ENCODE data around the gene NEGR1.

Gene NEGR1

DNA sequence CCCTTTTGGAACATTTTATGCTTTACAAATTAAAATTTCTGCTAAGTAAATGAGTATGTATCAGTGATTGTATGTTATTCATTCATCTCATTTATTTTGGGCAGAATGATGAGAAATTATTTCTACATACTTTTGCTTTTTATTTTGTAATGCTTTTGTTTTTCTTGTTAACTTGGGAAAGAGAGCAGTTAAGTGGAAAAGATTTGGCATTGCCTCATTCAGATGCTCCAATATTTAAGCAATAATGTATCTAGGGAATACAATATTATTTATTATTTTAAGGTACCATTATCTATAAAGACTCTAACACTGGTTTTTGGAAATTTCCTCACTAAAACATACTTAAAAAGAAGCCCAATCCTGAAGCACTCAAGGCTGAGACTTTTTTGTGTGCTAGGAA lies 431.8 kb downstream of the NEGR1 start:
- Mint-ChIP-seq H3K4me1 (ENCODE audit: low read depth) (no peaks in the 10 kb centered on the region), H3K4me3 (no peak overlapping the region), H3K9me3 (no peaks in the 10 kb centered on the region), H3K27ac (no peak overlapping the region), H3K27me3 (ENCODE audit: low read depth) (no peaks in the 10 kb centered on the region), H3K36me3 (ENCODE audit: low read depth) (no peaks in the 10 kb centered on the region)
- DNase-seq (ENCODE audit: low spot score) = no peak

DNA sequence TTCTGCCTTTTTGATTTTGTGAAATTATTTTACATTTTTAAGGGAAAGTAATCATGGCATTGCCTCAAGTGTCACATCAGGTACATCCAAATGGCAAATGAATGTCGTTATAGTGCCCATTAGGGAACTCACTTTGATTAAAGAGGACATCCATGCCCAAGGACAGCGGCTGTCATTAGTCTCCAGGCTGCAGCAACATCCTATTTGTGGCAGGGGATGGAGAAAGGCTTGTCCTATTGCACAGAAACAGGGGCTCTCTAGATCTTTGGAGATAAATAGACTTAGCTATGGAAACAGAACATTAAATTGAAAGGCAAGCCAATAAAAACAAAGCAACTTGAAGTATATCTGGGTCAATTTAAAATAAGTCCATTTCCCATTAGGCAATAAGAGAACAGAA lies 439.3 kb downstream of the NEGR1 start:
- no peak overlapping the region for H3K27ac Mint-ChIP-seq
- H3K4me1 Mint-ChIP-seq (ENCODE audit: low read depth) = no peaks in the 10 kb centered on the region
- DNase-seq (ENCODE audit: low spot score) = no peak
- no peaks in the 10 kb centered on the region for H3K36me3 Mint-ChIP-seq (ENCODE audit: low read depth)
- H3K27me3 Mint-ChIP-seq (ENCODE audit: low read depth) = no peaks in the 10 kb centered on the region
- H3K9me3 Mint-ChIP-seq = no peaks in the 10 kb centered on the region
- H3K4me3 Mint-ChIP-seq = no peak overlapping the region

DNA sequence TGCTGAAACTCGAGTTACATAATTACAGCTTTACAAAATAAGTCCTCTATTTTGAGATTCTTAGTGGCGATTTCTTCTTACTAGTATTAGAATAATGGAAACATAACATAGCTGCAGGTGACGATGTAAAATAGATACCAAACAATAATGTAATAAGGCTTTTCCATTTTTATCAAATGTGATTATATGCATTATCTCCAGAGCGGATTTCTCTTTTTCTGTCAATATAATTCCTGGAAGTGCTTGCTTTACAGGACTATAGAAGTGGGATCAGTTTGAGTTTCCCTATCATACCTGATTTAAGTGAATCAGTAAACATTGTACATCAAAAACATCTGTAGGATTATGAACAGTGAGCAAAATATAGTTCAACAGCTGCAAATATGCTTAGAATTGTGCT lies 442.5 kb downstream of the NEGR1 start:
- DNase-seq (ENCODE audit: low spot score) = no peak
- Mint-ChIP-seq H3K4me1 (ENCODE audit: low read depth) (no peaks in the 10 kb centered on the region), H3K4me3 (no peak overlapping the region), H3K9me3 (no peaks in the 10 kb centered on the region), H3K27me3 (ENCODE audit: low read depth) (no peaks in the 10 kb centered on the region), H3K36me3 (ENCODE audit: low read depth) (no peaks in the 10 kb centered on the region), H3K27ac (no peak overlapping the region)

DNA sequence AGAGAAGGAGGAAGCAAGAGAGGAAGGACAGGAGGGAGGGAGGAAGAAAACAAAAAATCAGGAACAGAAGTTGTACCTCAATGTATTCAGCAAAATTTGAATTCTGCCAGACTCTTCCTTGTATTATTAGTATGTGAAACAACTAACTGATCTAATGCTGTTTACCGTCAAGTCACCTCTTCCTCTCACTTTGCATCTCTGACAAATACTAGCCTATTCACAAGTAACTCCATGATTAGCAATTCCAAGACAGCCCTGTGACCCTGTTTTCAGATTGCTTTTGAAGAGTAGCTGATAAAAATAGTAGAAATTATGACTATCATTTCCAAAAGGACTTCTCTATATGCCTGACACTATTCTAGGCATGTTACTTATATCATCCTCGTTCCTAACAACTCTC lies 445.4 kb downstream of the NEGR1 start:
- Mint-ChIP-seq H3K4me3 (no peak overlapping the region), H3K4me1 (ENCODE audit: low read depth) (no peaks in the 10 kb centered on the region), H3K9me3 (no peaks in the 10 kb centered on the region), H3K36me3 (ENCODE audit: low read depth) (no peaks in the 10 kb centered on the region), H3K27me3 (ENCODE audit: low read depth) (no peaks in the 10 kb centered on the region), H3K27ac (no peak overlapping the region)
- no peak for DNase-seq (ENCODE audit: low spot score)

DNA sequence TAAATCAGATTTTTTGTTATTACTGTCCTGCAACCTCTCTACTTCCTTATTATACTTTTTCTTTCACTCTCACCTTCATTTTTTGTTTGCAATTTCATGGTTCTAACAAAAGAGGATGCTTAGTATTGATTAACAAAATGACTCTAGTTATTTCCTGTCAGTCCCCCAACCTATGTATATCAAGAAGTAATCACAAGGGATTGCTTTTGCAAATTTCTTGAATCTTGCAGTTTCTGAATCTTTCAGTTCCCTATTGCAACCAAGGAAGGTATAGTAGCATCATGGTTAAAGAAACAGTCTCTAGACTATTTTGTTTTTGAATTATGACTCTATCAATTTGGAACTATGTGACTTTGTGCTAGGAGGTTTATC lies 446.9 kb downstream of the NEGR1 start:
- no peak for DNase-seq (ENCODE audit: low spot score)

DNA sequence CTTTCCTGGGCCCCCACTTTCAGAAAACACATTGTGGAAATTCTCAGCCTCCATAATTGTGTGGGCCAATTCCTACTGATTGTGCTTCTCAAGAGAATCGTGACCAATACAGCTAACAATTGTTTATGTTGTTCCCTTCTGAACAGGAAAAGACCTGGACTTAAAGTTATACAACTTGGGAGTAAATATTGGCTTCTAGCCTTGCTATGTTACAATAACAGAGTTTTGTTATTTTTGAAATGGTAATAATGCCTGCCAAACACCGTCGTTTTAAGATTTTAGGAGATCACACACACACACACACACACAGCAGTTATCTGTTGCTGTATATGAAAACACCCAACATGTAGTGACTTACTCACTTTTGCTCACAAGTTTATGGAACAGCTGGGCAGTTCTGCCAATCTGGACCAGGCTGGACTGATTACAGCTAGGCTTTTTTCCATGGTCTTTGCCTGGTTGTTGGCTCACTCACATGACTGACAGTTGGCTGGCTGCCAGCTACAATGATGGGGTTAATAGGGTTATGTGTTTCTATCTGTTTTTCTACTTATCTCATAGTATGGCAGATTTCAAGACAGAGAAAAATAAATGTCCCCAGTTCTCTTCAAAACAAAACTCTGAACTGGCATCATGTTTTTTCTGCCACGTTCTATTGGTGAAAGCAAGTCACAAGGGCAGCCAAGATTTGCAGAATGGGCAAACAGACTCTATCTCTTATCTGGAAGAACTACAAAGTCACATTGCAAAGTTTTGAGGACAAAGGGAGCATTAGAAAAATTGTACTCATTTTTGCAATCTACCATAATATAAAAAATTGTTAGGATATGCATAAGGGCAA lies 447.5 kb downstream of the NEGR1 start:
- no peak overlapping the region for H3K4me3 Mint-ChIP-seq
- H3K9me3 Mint-ChIP-seq = no peaks in the 10 kb centered on the region
- no peaks in the 10 kb centered on the region for H3K36me3 Mint-ChIP-seq (ENCODE audit: low read depth)
- no peak for DNase-seq (ENCODE audit: low spot score)
- H3K27me3 Mint-ChIP-seq (ENCODE audit: low read depth) = no peaks in the 10 kb centered on the region
- no peak overlapping the region for H3K27ac Mint-ChIP-seq
- no peaks in the 10 kb centered on the region for H3K4me1 Mint-ChIP-seq (ENCODE audit: low read depth)

More for the DNA sequence above, 446.9 kb downstream of the NEGR1 start:
- Mint-ChIP-seq H3K27me3 (ENCODE audit: low read depth) (no peaks in the 10 kb centered on the region), H3K9me3 (no peaks in the 10 kb centered on the region), H3K4me1 (ENCODE audit: low read depth) (no peaks in the 10 kb centered on the region), H3K27ac (no peak overlapping the region), H3K4me3 (no peak overlapping the region), H3K36me3 (ENCODE audit: low read depth) (no peaks in the 10 kb centered on the region)

DNA sequence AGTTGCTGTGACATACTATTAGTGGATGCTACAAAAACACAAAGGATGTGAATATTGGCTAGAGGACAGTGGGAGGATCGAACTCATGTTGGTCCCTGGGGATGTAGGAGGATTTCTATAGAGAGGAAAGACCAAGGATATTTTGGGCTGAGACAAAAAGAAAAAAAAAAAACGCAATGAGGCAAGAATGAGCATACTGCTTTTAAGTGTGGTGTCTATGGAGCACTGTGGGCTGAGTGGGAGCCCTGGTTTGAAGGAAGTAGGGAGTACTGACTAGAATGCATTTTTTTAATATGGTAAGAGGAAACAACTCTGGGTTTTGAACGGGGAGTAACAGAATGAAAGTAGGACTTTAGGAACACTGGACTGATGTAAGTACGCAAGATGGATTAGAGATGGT lies 450.7 kb downstream of the NEGR1 start:
- no peaks in the 10 kb centered on the region for H3K9me3 Mint-ChIP-seq
- no peak for DNase-seq (ENCODE audit: low spot score)
- H3K27ac Mint-ChIP-seq = no peak overlapping the region
- no peaks in the 10 kb centered on the region for H3K27me3 Mint-ChIP-seq (ENCODE audit: low read depth)
- no peaks in the 10 kb centered on the region for H3K4me1 Mint-ChIP-seq (ENCODE audit: low read depth)
- H3K36me3 Mint-ChIP-seq (ENCODE audit: low read depth) = no peaks in the 10 kb centered on the region
- H3K4me3 Mint-ChIP-seq = no peak overlapping the region

DNA sequence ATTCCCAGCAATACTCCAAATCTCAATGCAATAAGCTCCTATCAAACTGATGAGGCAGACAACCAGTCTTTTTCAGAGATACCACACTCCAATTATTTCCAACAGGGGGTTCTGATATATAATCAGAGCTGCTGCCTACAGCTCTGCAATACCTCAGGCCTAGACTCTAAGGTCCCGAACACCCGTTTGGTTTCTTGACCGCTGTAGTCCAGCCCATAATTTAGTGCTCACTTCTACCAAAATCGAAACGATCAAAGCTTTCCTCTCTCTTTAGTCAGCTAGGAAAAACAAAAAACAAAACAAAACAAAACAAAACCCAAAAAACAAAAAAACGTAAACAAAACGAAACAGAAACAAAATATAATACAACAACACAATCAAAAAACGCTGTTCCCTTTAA lies 453.0 kb downstream of the NEGR1 start:
- H3K36me3 Mint-ChIP-seq (ENCODE audit: low read depth) = no peaks in the 10 kb centered on the region
- H3K27ac Mint-ChIP-seq = no peak overlapping the region
- H3K9me3 Mint-ChIP-seq = no peaks in the 10 kb centered on the region
- no peak overlapping the region for H3K4me3 Mint-ChIP-seq
- no peak for DNase-seq (ENCODE audit: low spot score)
- H3K27me3 Mint-ChIP-seq (ENCODE audit: low read depth) = no peaks in the 10 kb centered on the region
- no peaks in the 10 kb centered on the region for H3K4me1 Mint-ChIP-seq (ENCODE audit: low read depth)

DNA sequence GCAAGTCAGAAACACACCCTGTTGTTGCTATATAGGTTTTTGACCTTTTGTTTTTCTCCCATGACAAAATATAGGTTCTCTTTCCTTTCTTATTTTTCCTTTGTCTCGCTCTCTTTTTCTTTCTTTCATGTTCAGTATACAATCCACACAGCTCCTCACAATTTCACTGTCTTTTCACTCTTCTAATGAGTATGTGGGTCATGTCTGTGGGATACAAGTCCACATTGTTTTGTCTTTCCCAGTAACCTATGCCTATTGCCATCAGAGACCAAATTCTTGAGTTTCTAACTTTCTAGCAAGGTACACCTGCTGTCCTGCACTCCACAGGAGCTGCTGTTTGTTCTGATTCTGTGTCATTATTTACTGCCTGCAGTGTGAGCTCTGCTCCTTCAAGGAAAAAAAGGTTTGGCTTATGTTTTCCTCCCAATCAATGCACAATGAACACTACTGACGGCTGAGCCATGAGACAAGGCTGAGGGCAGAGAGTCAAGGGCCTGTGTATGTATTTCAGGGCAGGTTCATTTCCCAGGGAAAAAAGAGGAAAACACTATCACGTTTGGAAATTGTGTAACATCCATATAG lies 453.8 kb downstream of the NEGR1 start:
- Mint-ChIP-seq H3K4me1 (ENCODE audit: low read depth) (no peaks in the 10 kb centered on the region), H3K27ac (no peak overlapping the region), H3K9me3 (no peaks in the 10 kb centered on the region), H3K36me3 (ENCODE audit: low read depth) (no peaks in the 10 kb centered on the region), H3K27me3 (ENCODE audit: low read depth) (no peaks in the 10 kb centered on the region), H3K4me3 (no peak overlapping the region)
- DNase-seq (ENCODE audit: low spot score) = no peak

DNA sequence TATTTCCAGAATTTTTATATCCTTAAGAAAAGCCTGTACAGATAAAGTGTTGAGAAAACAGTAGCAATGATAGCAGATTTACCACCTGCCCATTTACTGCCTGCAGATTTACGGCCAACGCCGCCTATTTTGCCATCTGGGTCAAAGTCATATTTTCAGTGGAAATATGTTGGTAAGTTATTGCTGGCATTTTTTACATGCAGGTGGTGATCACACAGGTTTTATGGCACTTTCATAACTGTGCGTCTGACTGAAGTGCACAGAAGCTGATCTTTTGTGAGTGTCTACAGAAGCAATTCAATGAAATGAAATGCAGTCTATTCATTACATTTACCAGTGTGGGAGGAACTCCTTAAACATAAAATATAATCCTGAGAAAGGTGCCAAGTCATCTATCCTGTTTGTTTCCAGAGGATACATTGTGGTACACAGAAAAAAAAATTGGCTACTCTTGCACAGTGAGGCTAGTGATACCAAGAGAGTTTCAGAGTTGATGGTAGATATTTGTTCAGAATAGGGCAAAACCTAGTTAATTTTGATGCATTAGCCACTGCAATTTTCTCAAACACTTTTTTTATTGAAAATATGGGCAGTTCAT lies 458.5 kb downstream of the NEGR1 start:
- no peak overlapping the region for H3K4me3 Mint-ChIP-seq
- no peak overlapping the region for H3K27ac Mint-ChIP-seq
- H3K27me3 Mint-ChIP-seq (ENCODE audit: low read depth) = no peaks in the 10 kb centered on the region
- no peak for DNase-seq (ENCODE audit: low spot score)
- H3K36me3 Mint-ChIP-seq (ENCODE audit: low read depth) = no peaks in the 10 kb centered on the region
- no peaks in the 10 kb centered on the region for H3K9me3 Mint-ChIP-seq
- no peaks in the 10 kb centered on the region for H3K4me1 Mint-ChIP-seq (ENCODE audit: low read depth)

DNA sequence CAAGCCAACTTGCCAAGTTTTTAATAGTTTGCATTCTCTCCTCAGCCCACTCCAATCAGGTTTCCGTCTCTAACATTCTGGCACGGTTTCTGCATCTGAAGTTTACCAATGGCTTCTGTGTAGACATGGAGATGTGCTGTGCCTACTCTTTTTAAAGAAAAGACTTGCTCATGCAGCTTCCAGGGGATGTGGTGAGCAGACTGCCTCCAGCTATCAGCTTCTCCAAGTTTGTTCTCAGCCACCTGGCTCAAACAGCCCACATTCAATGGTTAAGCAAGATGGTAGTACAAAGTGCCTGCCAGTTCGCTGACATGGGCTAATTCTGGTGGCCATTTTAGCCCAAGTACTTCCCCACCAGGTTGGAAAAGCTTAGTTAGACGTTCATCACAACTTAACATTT lies 465.3 kb downstream of the NEGR1 start:
- Mint-ChIP-seq H3K4me1 (ENCODE audit: low read depth) (no peaks in the 10 kb centered on the region), H3K36me3 (ENCODE audit: low read depth) (no peaks in the 10 kb centered on the region), H3K27ac (no peak overlapping the region), H3K4me3 (no peak overlapping the region), H3K9me3 (no peaks in the 10 kb centered on the region), H3K27me3 (ENCODE audit: low read depth) (no peaks in the 10 kb centered on the region)
- no peak for DNase-seq (ENCODE audit: low spot score)

DNA sequence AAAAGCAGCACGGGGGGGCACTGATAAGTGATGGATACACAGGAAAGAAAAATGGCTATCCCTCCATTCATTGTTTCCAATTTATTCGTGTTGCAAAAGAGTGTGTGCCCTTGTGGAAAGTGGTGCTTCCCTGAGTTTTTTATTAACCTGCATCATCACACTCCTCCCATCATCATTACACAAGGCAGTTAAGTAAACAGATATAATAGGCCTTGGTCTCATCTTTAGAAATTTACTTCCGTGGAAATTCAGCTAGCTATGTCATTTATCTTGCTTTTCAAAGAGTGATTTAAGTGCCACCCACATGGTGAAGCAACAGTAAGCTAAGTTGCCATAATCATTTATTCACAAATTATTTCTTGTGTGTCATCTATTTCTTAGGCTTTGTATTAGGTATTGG lies 473.3 kb downstream of the NEGR1 start:
- Mint-ChIP-seq H3K27ac (no peak overlapping the region), H3K4me3 (no peak overlapping the region), H3K4me1 (ENCODE audit: low read depth) (no peaks in the 10 kb centered on the region), H3K36me3 (ENCODE audit: low read depth) (no peaks in the 10 kb centered on the region), H3K27me3 (ENCODE audit: low read depth) (no peaks in the 10 kb centered on the region), H3K9me3 (no peaks in the 10 kb centered on the region)
- DNase-seq (ENCODE audit: low spot score) = no peak

DNA sequence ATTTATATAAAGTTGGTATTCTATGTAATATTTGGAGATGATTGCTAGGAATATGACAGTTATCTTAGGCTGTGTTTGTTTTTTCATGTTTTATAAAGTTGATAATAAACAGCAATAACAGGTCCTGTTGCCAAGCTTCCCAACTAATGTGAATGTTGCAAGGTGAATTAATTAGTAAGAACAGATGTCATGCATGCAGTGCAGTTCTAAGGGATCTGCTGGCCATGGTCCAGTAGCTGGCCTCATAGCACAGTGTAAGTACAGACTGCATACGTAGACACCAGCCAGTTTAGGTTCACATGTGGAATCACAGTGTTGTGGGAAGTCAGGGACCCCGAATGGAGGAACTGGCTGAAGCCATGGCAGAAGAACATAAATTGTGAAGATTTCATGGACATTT lies 478.2 kb downstream of the NEGR1 start:
- Mint-ChIP-seq H3K36me3 (ENCODE audit: low read depth) (no peaks in the 10 kb centered on the region), H3K4me1 (ENCODE audit: low read depth) (no peaks in the 10 kb centered on the region), H3K4me3 (no peak overlapping the region), H3K27ac (no peak overlapping the region), H3K9me3 (no peaks in the 10 kb centered on the region), H3K27me3 (ENCODE audit: low read depth) (no peaks in the 10 kb centered on the region)
- DNase-seq (ENCODE audit: low spot score) = no peak

DNA sequence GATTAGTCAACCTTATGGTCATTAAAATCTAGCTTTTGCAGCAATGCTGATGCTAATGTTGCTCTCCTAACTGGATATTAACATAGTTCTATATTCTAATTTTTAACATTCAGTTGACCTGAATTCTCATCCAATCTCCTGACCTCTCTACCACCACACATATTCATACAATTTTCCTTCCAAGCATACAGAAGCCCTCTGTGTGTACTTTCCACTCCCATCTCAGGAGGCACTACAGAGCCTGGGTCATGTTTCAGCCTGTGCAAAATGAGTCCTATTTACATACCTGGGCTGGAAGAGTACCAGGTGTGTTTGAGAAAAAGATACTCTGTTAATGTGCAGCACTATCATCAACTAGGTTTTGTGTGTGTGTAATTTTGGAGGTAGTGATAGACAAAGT lies 486.3 kb downstream of the NEGR1 start:
- no peak overlapping the region for H3K4me3 Mint-ChIP-seq
- DNase-seq (ENCODE audit: low spot score) = no peak
- no peaks in the 10 kb centered on the region for H3K4me1 Mint-ChIP-seq (ENCODE audit: low read depth)
- H3K27me3 Mint-ChIP-seq (ENCODE audit: low read depth) = no peaks in the 10 kb centered on the region
- no peaks in the 10 kb centered on the region for H3K9me3 Mint-ChIP-seq
- no peaks in the 10 kb centered on the region for H3K36me3 Mint-ChIP-seq (ENCODE audit: low read depth)
- H3K27ac Mint-ChIP-seq = no peak overlapping the region
